ENCODE results near the gene DYNC1I1. TPM values are rescaled to one million over a fixed set of nuclear protein-coding genes. Genes with fewer than 3 reads are reported as not detected.

DYNC1I1 gene
- total and polyA plus RNA-seq, 2 of the 4 experiments (the other 2 are of a cell fraction), result under 0.01 to 0.15 TPM

DNA sequence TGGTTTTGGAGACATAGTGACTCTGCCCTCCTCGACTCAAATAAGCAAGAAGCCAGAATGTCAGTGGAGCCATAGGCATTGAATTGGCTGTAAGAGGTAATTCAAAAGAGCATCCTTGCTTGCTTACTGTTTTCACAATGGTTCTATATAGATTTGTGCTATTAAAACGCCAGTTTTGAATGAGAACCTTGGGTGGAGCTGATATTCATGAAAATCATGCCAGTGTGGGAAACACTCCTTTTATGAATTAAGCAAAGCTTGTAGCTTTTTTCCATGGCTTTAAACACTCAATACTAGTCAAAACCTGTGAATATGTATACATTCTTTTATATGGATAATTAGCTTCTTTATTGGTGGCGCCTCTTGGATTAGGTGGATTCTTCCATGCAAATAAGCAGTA is 297.0 kb downstream of the DYNC1I1 start:
- CTCF ChIA-PET, result interaction anchor here (0.9 kb wide), 1 partner anchor 17 kb away, joined by 3 read pairs; no protein-coding TSS in a partner anchor
- no TSS peak for BruUV-seq (replicated peaks)

More for the DNA sequence above, 297.0 kb downstream of the DYNC1I1 start:
- DNase-seq (no peak), ATAC-seq (ENCODE audit: low read depth) (no peak)
- Histone ChIP-seq H3K9me3 (ENCODE audit: control insufficient read depth, insufficient read depth, low read length) (no peaks in the 10 kb centered on the region), H3K9me1 (ENCODE audit: insufficient read depth, low read length) (no peaks in the 10 kb centered on the region), H3K4me2 (ENCODE audit: low read depth, low read length) (no peak overlapping the region), H4K5ac (ENCODE audit: low read depth, low read length) (no peak overlapping the region), H3K9ac (ENCODE audit: low read depth, low read length) (no peak overlapping the region), H3K56ac (ENCODE audit: extremely low read depth, insufficient read depth, low read length) (no peak overlapping the region), H2BK5ac (ENCODE audit: low read depth, low read length, poor library complexity, severe bottlenecking) (no peak overlapping the region), H4K91ac (ENCODE audit: insufficient read depth, low read depth, low read length) (no peak overlapping the region), H3K27ac (ENCODE audit: insufficient read depth, low read length) (no peak overlapping the region), H3K4ac (ENCODE audit: low read depth, low read length) (no peak overlapping the region), H3K27me3 (ENCODE audit: control insufficient read depth, insufficient read depth, low read length) (peaks cover 3% of the 10 kb centered on the region; the same call in 1 of the 2 replicates), H2AFZ (replicated peaks; ENCODE audit: low read length, poor library complexity) (no peak overlapping the region), H2BK120ac (ENCODE audit: low read depth, low read length) (no peak overlapping the region), H2BK20ac (ENCODE audit: low read depth, low read length) (no peak overlapping the region), H4K20me1 (ENCODE audit: insufficient read depth, low read length) (no peaks in the 10 kb centered on the region), H2AK5ac (ENCODE audit: low read depth, low read length) (no peak overlapping the region), H3K23ac (ENCODE audit: low read depth, low read length) (no peak overlapping the region), H3K36me3 (ENCODE audit: control insufficient read depth, insufficient read depth, low read length) (no peaks in the 10 kb centered on the region), H3K4me3 (ENCODE audit: insufficient read depth, low read depth, low read length) (no peak overlapping the region), H2BK15ac (ENCODE audit: low read depth, low read length) (no peak overlapping the region), H3K14ac (replicated peaks; ENCODE audit: low read depth, low read length) (no peak overlapping the region), H3K79me1 (ENCODE audit: low read depth in 1 of 2, low read length in 2 of 2) (no peaks in the 10 kb centered on the region), H3K4me1 (ENCODE audit: control insufficient read depth, insufficient read depth, low read length) (no peaks in the 10 kb centered on the region), H4K8ac (ENCODE audit: low read depth in 2 of 2, low read length in 2 of 2) (no peak overlapping the region), H2AK9ac (replicated peaks; ENCODE audit: low read depth, low read length, poor library complexity) (no peak overlapping the region), H3K18ac (ENCODE audit: low read depth, low read length) (no peak overlapping the region)
- 80% methylated on average over 1 of the region's 3 CpGs; no CpG with 5 or more reads in 1 of the 2 experiments for WGBS, 2 experiments (ENCODE audit: extremely low coverage in 2 of 2, insufficient read length in 1 of 2)
- in situ Hi-C loops (cut with MboI; ENCODE audit: low sequenced_read_pairs) (no loop called here), dilution Hi-C loops (cut with HindIII; ENCODE audit: low sequenced_read_pairs, unreplicated experiment) (no loop called here), intact Hi-C loops (cut with micrococcal nuclease) (no loop called here)
- POLR2A ChIA-PET (ENCODE audit: unreplicated experiment), result no interaction called here
- no peak for TF ChIP-seq CEBPB (IDR thresholded peaks at IDR 0.05; ENCODE audit: low read depth, low read length)
- TF ChIP-seq RCOR1 (IDR thresholded peaks at IDR 0.05; ENCODE audit: insufficient replicate concordance, low read length), result no peak
- TF ChIP-seq, protein P1, sequence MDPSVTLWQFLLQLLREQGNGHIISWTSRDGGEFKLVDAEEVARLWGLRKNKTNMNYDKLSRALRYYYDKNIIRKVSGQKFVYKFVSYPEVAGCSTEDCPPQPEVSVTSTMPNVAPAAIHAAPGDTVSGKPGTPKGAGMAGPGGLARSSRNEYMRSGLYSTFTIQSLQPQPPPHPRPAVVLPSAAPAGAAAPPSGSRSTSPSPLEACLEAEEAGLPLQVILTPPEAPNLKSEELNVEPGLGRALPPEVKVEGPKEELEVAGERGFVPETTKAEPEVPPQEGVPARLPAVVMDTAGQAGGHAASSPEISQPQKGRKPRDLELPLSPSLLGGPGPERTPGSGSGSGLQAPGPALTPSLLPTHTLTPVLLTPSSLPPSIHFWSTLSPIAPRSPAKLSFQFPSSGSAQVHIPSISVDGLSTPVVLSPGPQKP (IDR thresholded peaks at IDR 0.05; ENCODE audit: borderline replicate concordance, low read depth, low read length), result no peak
- TF ChIP-seq NFE2L2 (IDR thresholded peaks at IDR 0.05; ENCODE audit: low read depth, low read length), result no peak
- TF ChIP-seq SMC3 (IDR thresholded peaks at IDR 0.05; ENCODE audit: low read depth, low read length), result no peak
- TF ChIP-seq, protein P2, sequence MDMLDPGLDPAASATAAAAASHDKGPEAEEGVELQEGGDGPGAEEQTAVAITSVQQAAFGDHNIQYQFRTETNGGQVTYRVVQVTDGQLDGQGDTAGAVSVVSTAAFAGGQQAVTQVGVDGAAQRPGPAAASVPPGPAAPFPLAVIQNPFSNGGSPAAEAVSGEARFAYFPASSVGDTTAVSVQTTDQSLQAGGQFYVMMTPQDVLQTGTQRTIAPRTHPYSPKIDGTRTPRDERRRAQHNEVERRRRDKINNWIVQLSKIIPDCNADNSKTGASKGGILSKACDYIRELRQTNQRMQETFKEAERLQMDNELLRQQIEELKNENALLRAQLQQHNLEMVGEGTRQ (IDR thresholded peaks at IDR 0.05; ENCODE audit: low read depth, low read length), result no peak
- TF ChIP-seq CTCF (conservative IDR thresholded peaks at IDR 0.05; ENCODE audit: low read depth, low read length), result no peak
- TF ChIP-seq MXI1 (IDR thresholded peaks at IDR 0.05; ENCODE audit: borderline replicate concordance, low read depth, low read length), result no peak
- TF ChIP-seq FOS (IDR thresholded peaks at IDR 0.05; ENCODE audit: low read depth, low read length), result no peak
- no peak for TF ChIP-seq MAZ (IDR thresholded peaks at IDR 0.05; ENCODE audit: borderline replicate concordance, low read depth, low read length)
- no peak for TF ChIP-seq RFX5 (IDR thresholded peaks at IDR 0.05; ENCODE audit: low read depth, low read length)
- no peak for TF ChIP-seq RAD21 (IDR thresholded peaks at IDR 0.05; ENCODE audit: low read length)
- TF ChIP-seq MAFK (IDR thresholded peaks at IDR 0.05; ENCODE audit: low read depth, low read length), result no peak
- TF ChIP-seq CHD1 (IDR thresholded peaks at IDR 0.05; ENCODE audit: low read depth, low read length), result no peak
- no peak for TF ChIP-seq POLR2A (IDR thresholded peaks at IDR 0.05; ENCODE audit: low read depth, low read length)
- TF ChIP-seq BHLHE40 (IDR thresholded peaks at IDR 0.05; ENCODE audit: low read depth, low read length), result no peak
